Measurements from ENCODE around the gene SLC31A1. TPM values are rescaled to one million over a fixed set of nuclear protein-coding genes. Genes with fewer than 3 reads are reported as not detected.

SLC31A1 gene
- total RNA-seq, 2 donors from 2014 or later = 6.7 to 7.9 TPM

- ATAC-seq (no peak), DNase-seq (no peak)
- no peaks in the 10 kb centered on the region for H3K4me1 ChIP-seq
- intact Hi-C loops (cut with DNase I) = no loop called here
- no peak overlapping the region for H3K27ac ChIP-seq
- WGBS, 2 donors = 88% methylated on average over 4 of the region's 4 CpGs
- peaks cover 0 to 20% of the 10 kb centered on the region in 2 donors for H3K36me3 ChIP-seq (replicated peaks in 1 of 2; ENCODE audit: insufficient read depth in 1 of 2, low read depth in 2 of 2)
- H3K4me3 ChIP-seq = no peak overlapping the region
- no peaks in the 10 kb centered on the region for H3K27me3 ChIP-seq
- no peaks in the 10 kb centered on the region for H3K9me3 ChIP-seq
- no peak for TF ChIP-seq CTCF (IDR thresholded peaks at IDR 0.05)
- no peak for TF ChIP-seq POLR2A (IDR thresholded peaks at IDR 0.05)
Observed at GRCh38 chr9:113199683-113200329, 21.5 kb upstream of the SLC31A1 start.

GRCh38 chr9:113205432-113205831 is 15.9 kb upstream of the SLC31A1 start:
- DNase-seq (no peak), ATAC-seq (no peak)
- WGBS, 2 donors = 84 to 96% methylated on average over 2 of the region's 2 CpGs
- Histone ChIP-seq H3K27ac (no peak overlapping the region), H3K36me3 (replicated peaks in 1 of 2; ENCODE audit: insufficient read depth in 1 of 2, low read depth in 2 of 2) (peaks cover 0 to 23% of the 10 kb centered on the region in 2 donors), H3K9me3 (no peaks in the 10 kb centered on the region), H3K4me1 (no peaks in the 10 kb centered on the region), H3K27me3 (no peaks in the 10 kb centered on the region), H3K4me3 (no peak overlapping the region)
- TF ChIP-seq CTCF (IDR thresholded peaks at IDR 0.05) (no peak), POLR2A (IDR thresholded peaks at IDR 0.05) (no peak)
- intact Hi-C loops (cut with DNase I) = no loop called here

GRCh38 chr9:113205861-113206260 is 15.5 kb upstream of the SLC31A1 start:
- ATAC-seq = no peak
- Histone ChIP-seq H3K36me3 (replicated peaks in 1 of 2; ENCODE audit: insufficient read depth in 1 of 2, low read depth in 2 of 2) (peaks cover 0 to 23% of the 10 kb centered on the region in 2 donors), H3K27me3 (no peaks in the 10 kb centered on the region), H3K9me3 (no peaks in the 10 kb centered on the region), H3K4me1 (no peaks in the 10 kb centered on the region), H3K4me3 (no peak overlapping the region), H3K27ac (no peak overlapping the region)
- no peak for TF ChIP-seq POLR2A (IDR thresholded peaks at IDR 0.05)
- TF ChIP-seq CTCF (IDR thresholded peaks at IDR 0.05) = no peak
- intact Hi-C loops (cut with DNase I) = no loop called here
- DNase-seq = no peak
- WGBS, 2 donors = 91 to 100% methylated on average over 1 of the region's 1 CpG

GRCh38 chr9:113210815-113211214 is 10.5 kb upstream of the SLC31A1 start:
- Histone ChIP-seq H3K27ac (peak overlapping the region in 1 of 4 donors; percentile 54), H3K9me3 (no peaks in the 10 kb centered on the region), H3K36me3 (replicated peaks in 1 of 2; ENCODE audit: insufficient read depth in 1 of 2, low read depth in 2 of 2) (peaks cover 0 to 12% of the 10 kb centered on the region in 2 donors), H3K27me3 (no peaks in the 10 kb centered on the region), H3K4me1 (peaks cover 3% of the 10 kb centered on the region), H3K4me3 (no peak overlapping the region)
- intact Hi-C loops (cut with DNase I) = no loop called here
- peak in 1 of 3 donors; percentile 27 for TF ChIP-seq POLR2A (IDR thresholded peaks at IDR 0.05)
- TF ChIP-seq CTCF (IDR thresholded peaks at IDR 0.05) = no peak
- ATAC-seq (no peak), DNase-seq (peak in 1 of 4 donors; percentile 42)
- 90 to 93% methylated on average over 10 of the region's 10 CpGs for WGBS, 2 donors

- Histone ChIP-seq H3K4me3 (no peak overlapping the region), H3K27me3 (no peaks in the 10 kb centered on the region), H3K4me1 (peaks cover 25% of the 10 kb centered on the region), H3K36me3 (replicated peaks in 1 of 2; ENCODE audit: insufficient read depth in 1 of 2, low read depth in 2 of 2) (no peaks in the 10 kb centered on the region), H3K9me3 (no peaks in the 10 kb centered on the region), H3K27ac (no peak overlapping the region)
- 48 to 53% methylated on average over 3 of the region's 3 CpGs for WGBS, 2 donors
- DNase-seq (no peak), ATAC-seq (no peak)
- intact Hi-C loops (cut with DNase I) = no loop called here
- no peak for TF ChIP-seq CTCF (IDR thresholded peaks at IDR 0.05)
- TF ChIP-seq POLR2A (IDR thresholded peaks at IDR 0.05) = no peak
Observed at GRCh38 chr9:113215132-113215531, 6.2 kb upstream of the SLC31A1 start.

Data from body of pancreas (tissue), 4 donors.